ENCODE data around the gene TTC33. TPM values are rescaled to one million over a fixed set of nuclear protein-coding genes. Genes with fewer than 3 reads are reported as not detected.
A peak's percentile ranks its signal among the peaks of the same experiment; 100 is the strongest.
"Not testable (repeated sequence)": the region's sequence is repeated elsewhere in the genome, so short reads cannot be mapped to it uniquely, and the experiment has no call there.

Gene TTC33
- total RNA-seq, 3 donors from 2014 or later (not counting 1 experiment from before 2014, with no cell fraction given), result 7.3 to 11.4 (median 10.0) TPM

- intact Hi-C loops (cut with micrococcal nuclease), result loop anchor here (5.0 kb wide), 1 partner anchor 208 kb away; no protein-coding TSS in a partner anchor
- H3K36me3 Mint-ChIP-seq, result no peaks in the 10 kb centered on the region
These were observed 185.2 kb downstream of the TTC33 start for GRCh38 chr5:40570408-40571129.

GRCh38 chr5:40569546-40570270, 186.1 kb downstream of the TTC33 start:
- 31% methylated on average over 1 of the region's 3 CpGs for WGBS (ENCODE audit: insufficient coverage)
- Mint-ChIP-seq H3K27me3 (ENCODE audit: low read depth in 2 of 2) (no peaks in the 10 kb centered on the region), H3K9me3 (no peaks in the 10 kb centered on the region), H3K36me3 (no peaks in the 10 kb centered on the region), H3K27ac (peak overlapping the region; percentile 73 to 74), H3K4me3 (no peak overlapping the region), H3K4me1 (peaks cover 23 to 34% of the 10 kb centered on the region in 2 donors)
- H3K27ac ChIP-seq (ENCODE audit: low read length), result no peak overlapping the region
- no peak for DNase-seq
- TF ChIP-seq CTCF (IDR thresholded peaks at IDR 0.05), result no peak
- no peaks in the 10 kb centered on the region for H3K9me3 ChIP-seq (ENCODE audit: control insufficient read depth, insufficient read depth, low read length)
- H3K4me1 ChIP-seq (ENCODE audit: control insufficient read depth, insufficient read depth, low read length), result peaks cover 4% of the 10 kb centered on the region
- H3K36me3 ChIP-seq (ENCODE audit: control insufficient read depth, insufficient read depth, low read length), result no peaks in the 10 kb centered on the region
- H3K27me3 ChIP-seq (ENCODE audit: control insufficient read depth, insufficient read depth, low read length), result no peaks in the 10 kb centered on the region
- ATAC-seq, result no peak
- no peak overlapping the region for H3K4me3 ChIP-seq (ENCODE audit: low read length)
- intact Hi-C loops (cut with micrococcal nuclease), result loop anchor here (5.0 kb wide), 1 partner anchor 207 kb away; no protein-coding TSS in a partner anchor

More at GRCh38 chr5:40570408-40571129, 185.2 kb downstream of the TTC33 start:
- H3K27me3 Mint-ChIP-seq (ENCODE audit: low read depth in 2 of 2), result no peaks in the 10 kb centered on the region
- H3K36me3 ChIP-seq (ENCODE audit: control insufficient read depth, insufficient read depth, low read length), result no peaks in the 10 kb centered on the region
- H3K4me3 Mint-ChIP-seq, result peak overlapping the region; percentile 66
- H3K4me1 ChIP-seq (ENCODE audit: control insufficient read depth, insufficient read depth, low read length), result peaks cover 4% of the 10 kb centered on the region
- H3K27ac ChIP-seq (ENCODE audit: low read length), result no peak overlapping the region
- no peaks in the 10 kb centered on the region for H3K9me3 Mint-ChIP-seq
- peaks cover 21 to 27% of the 10 kb centered on the region in 2 donors for H3K4me1 Mint-ChIP-seq
- 73% methylated on average over 2 of the region's 2 CpGs for WGBS (ENCODE audit: insufficient coverage)
- TF ChIP-seq CTCF (IDR thresholded peaks at IDR 0.05), result no peak
- H3K27me3 ChIP-seq (ENCODE audit: control insufficient read depth, insufficient read depth, low read length), result no peaks in the 10 kb centered on the region
- peak overlapping the region; percentile 73 to 74 for H3K27ac Mint-ChIP-seq
- no peaks in the 10 kb centered on the region for H3K9me3 ChIP-seq (ENCODE audit: control insufficient read depth, insufficient read depth, low read length)
- DNase-seq (peak in 1 of 2 donors; percentile 8), ATAC-seq (peak; percentile 82 to 94 (median 92))
- H3K4me3 ChIP-seq (ENCODE audit: low read length), result no peak overlapping the region

- TF ChIP-seq CTCF (IDR thresholded peaks at IDR 0.05), result no peak
- no peaks in the 10 kb centered on the region for H3K9me3 Mint-ChIP-seq
- no peak overlapping the region for H3K4me3 ChIP-seq (ENCODE audit: low read length)
- no peaks in the 10 kb centered on the region for H3K27me3 ChIP-seq (ENCODE audit: control insufficient read depth, insufficient read depth, low read length)
- peaks cover 27 to 41% of the 10 kb centered on the region in 2 donors for H3K4me1 Mint-ChIP-seq
- ATAC-seq (no peak), DNase-seq (no peak)
- intact Hi-C loops (cut with micrococcal nuclease), result no loop called here
- no peaks in the 10 kb centered on the region for H3K36me3 ChIP-seq (ENCODE audit: control insufficient read depth, insufficient read depth, low read length)
- H3K4me3 Mint-ChIP-seq, result no peak overlapping the region
- 90% methylated on average over 1 of the region's 1 CpG for WGBS (ENCODE audit: insufficient coverage)
- H3K27ac Mint-ChIP-seq, result peak overlapping the region in 1 of 2 donors; percentile 81
- no peak overlapping the region for H3K27ac ChIP-seq (ENCODE audit: low read length)
- H3K36me3 Mint-ChIP-seq, result no peaks in the 10 kb centered on the region
- H3K4me1 ChIP-seq (ENCODE audit: control insufficient read depth, insufficient read depth, low read length), result peaks cover 4% of the 10 kb centered on the region
- H3K27me3 Mint-ChIP-seq (ENCODE audit: low read depth in 2 of 2), result peaks cover 0 to 4% of the 10 kb centered on the region in 2 donors
- no peaks in the 10 kb centered on the region for H3K9me3 ChIP-seq (ENCODE audit: control insufficient read depth, insufficient read depth, low read length)
These were observed 187.2 kb downstream of the TTC33 start for GRCh38 chr5:40568548-40568947.

GRCh38 chr5:40563173-40563572, 192.6 kb downstream of the TTC33 start:
- H3K27ac ChIP-seq (ENCODE audit: low read length); intact Hi-C loops (cut with micrococcal nuclease); H3K9me3 ChIP-seq (ENCODE audit: control insufficient read depth, insufficient read depth, low read length); H3K36me3 Mint-ChIP-seq; H3K36me3 ChIP-seq (ENCODE audit: control insufficient read depth, insufficient read depth, low read length); H3K4me3 ChIP-seq (ENCODE audit: low read length); H3K9me3 Mint-ChIP-seq; H3K27me3 Mint-ChIP-seq (ENCODE audit: low read depth in 2 of 2); H3K27me3 ChIP-seq (ENCODE audit: control insufficient read depth, insufficient read depth, low read length); H3K4me1 ChIP-seq (ENCODE audit: control insufficient read depth, insufficient read depth, low read length); DNase-seq; H3K4me3 Mint-ChIP-seq; ATAC-seq; H3K27ac Mint-ChIP-seq: not testable (repeated sequence)
- H3K4me1 Mint-ChIP-seq, result peaks cover 7 to 14% of the 10 kb centered on the region in 2 donors
